Activated CD4-positive, alpha-beta T cell treated with anti-CD3 and anti-CD28 coated beads for 36 hours (primary cell): ENCODE data around the gene CHAT. TPM values are rescaled to one million over a fixed set of nuclear protein-coding genes. Genes with fewer than 3 reads are reported as not detected.

Experiments used
- ATAC-seq: fragments of 200-7000 bp; cut with Tn5 transposase; one replicate; pipeline ENCODE4 v1.10.0; 2021; ENCODE audit warnings: mild to moderate bottlenecking, moderate library complexity
- CTCF ChIA-PET: fragments of 350-600 bp; sonication (Branson Sonifier 250); formaldehyde crosslinking; loops from one replicate; lab custom pipeline; 2021; ENCODE audit warnings: antibody characterized with exemption; lab: Charles Lee
- POLR2A ChIA-PET: fragments of 350-600 bp; sonication (Branson Sonifier 250); formaldehyde crosslinking; loops from one replicate; lab custom pipeline; 2021; ENCODE audit warnings: antibody characterized with exemption, inconsistent platforms; lab: Charles Lee
- DNase-seq: peaks from one replicate; pipeline ENCODE4 v3.0.0-alpha.2; 2020
- H3K27ac Mint-ChIP-seq: one replicate; pipeline ENCODE4 v1.8.0; 2021; ENCODE audit warnings: mixed read lengths
- H3K27me3 Mint-ChIP-seq: one replicate; pipeline ENCODE4 v1.8.0; 2021; ENCODE audit warnings: mixed read lengths
- H3K36me3 Mint-ChIP-seq: one replicate; pipeline ENCODE4 v1.8.0; 2021; ENCODE audit warnings: low read depth, mixed read lengths
- H3K4me1 Mint-ChIP-seq: one replicate; pipeline ENCODE4 v1.8.0; 2021; ENCODE audit warnings: mixed read lengths
- H3K4me3 Mint-ChIP-seq: one replicate; pipeline ENCODE4 v1.8.0; 2021; ENCODE audit warnings: mild to moderate bottlenecking, moderate library complexity, mixed read lengths
- H3K9me3 Mint-ChIP-seq: one replicate; pipeline ENCODE4 v1.8.0; 2021; ENCODE audit warnings: low read depth, mixed read lengths
- intact Hi-C, 2 experiments: fragments of 100-400 bp; cut with DNase I in 1 of 2; cut with micrococcal nuclease in 1 of 2; formaldehyde crosslinking; loops; one replicate each; pipeline versions ENCODE4 v1.14.2 to v1.15.1; 2022 to 2024; cut with DNase I, micrococcal nuclease
- total RNA-seq, 2 experiments: library from RNA; stranded (reverse); gene quantifications; one replicate each; pipeline ENCODE4 v1.2.3, GENCODE V29; 2021

CHAT gene
- total RNA-seq, 2 experiments from 2014 or later = not detected

DNA sequence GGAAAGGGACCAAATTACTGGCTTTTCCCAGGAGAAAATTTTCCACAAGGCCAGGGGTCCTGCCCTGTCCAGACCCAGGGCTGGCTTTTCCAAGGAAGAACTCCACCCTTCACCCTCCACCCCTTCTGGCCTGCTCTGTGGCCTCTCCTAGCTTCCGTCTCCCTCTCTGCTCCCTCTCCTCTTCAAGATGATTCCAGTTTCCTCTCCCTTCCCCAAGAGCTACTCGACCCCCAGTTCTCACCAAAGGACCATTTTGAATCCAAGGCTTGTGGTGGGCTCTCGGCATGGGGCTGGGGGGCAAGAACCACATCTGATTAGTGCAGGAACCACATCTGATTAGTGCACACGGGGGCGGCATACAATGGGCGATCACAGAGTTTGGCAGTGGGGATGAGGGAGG is 7.7 kb downstream of the CHAT start:
- Mint-ChIP-seq H3K4me3 (no peak overlapping the region), H3K36me3 (no peaks in the 10 kb centered on the region), H3K27ac (no peak overlapping the region), H3K9me3 (no peaks in the 10 kb centered on the region), H3K4me1 (no peaks in the 10 kb centered on the region), H3K27me3 (peaks cover 32% of the 10 kb centered on the region)
- DNase-seq (no peak), ATAC-seq (no peak)
- ChIA-PET POLR2A (no interaction called here), CTCF (no interaction called here)
- intact Hi-C loops = no loop called here

- Mint-ChIP-seq H3K4me3 (no peak overlapping the region), H3K27me3 (peaks cover 23% of the 10 kb centered on the region), H3K36me3 (no peaks in the 10 kb centered on the region), H3K27ac (no peak overlapping the region), H3K4me1 (no peaks in the 10 kb centered on the region), H3K9me3 (no peaks in the 10 kb centered on the region)
- ChIA-PET POLR2A (no interaction called here), CTCF (interaction anchor here (0.6 kb wide), 1 partner anchor 23 kb away, joined by 3 read pairs; no protein-coding TSS in a partner anchor)
- intact Hi-C loops = no loop called here
- ATAC-seq (no peak), DNase-seq (no peak)
Observed at GRCh38 chr10:49622426-49623425, 8.9 kb downstream of the CHAT start.

GRCh38 chr10:49624629-49625028 is 10.8 kb downstream of the CHAT start:
- H3K27ac Mint-ChIP-seq = no peak overlapping the region
- no peak overlapping the region for H3K4me3 Mint-ChIP-seq
- H3K4me1 Mint-ChIP-seq = no peaks in the 10 kb centered on the region
- peaks cover 17% of the 10 kb centered on the region for H3K27me3 Mint-ChIP-seq
- ATAC-seq (no peak), DNase-seq (no peak)
- CTCF ChIA-PET = no interaction called here
- H3K9me3 Mint-ChIP-seq = no peaks in the 10 kb centered on the region
- H3K36me3 Mint-ChIP-seq = no peaks in the 10 kb centered on the region
- intact Hi-C loops = no loop called here
- POLR2A ChIA-PET = no interaction called here

DNA sequence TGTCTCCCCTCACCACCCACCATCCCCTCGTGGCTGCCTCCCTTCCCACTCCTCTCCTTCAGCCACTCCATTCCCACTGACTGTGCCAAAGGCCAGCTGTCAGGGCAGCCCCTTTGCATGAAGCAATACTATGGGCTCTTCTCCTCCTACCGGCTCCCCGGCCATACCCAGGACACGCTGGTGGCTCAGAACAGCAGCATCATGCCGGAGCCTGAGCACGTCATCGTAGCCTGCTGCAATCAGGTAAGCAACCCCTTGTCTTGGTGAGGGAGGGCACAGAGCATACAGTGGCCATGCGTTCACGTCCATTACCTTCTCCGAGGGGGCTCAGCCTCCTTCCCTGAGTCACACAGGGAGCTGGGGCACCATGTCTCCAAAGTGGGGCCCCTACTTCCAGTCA is 11.6 kb downstream of the CHAT start:
- Mint-ChIP-seq H3K27ac (no peak overlapping the region), H3K36me3 (no peaks in the 10 kb centered on the region), H3K4me3 (no peak overlapping the region), H3K9me3 (no peaks in the 10 kb centered on the region), H3K4me1 (no peaks in the 10 kb centered on the region), H3K27me3 (peaks cover 12% of the 10 kb centered on the region)
- DNase-seq (no peak), ATAC-seq (no peak)
- CTCF ChIA-PET = no interaction called here
- intact Hi-C loops = no loop called here
- POLR2A ChIA-PET = no interaction called here

GRCh38 chr10:49627038-49627437 is 13.2 kb downstream of the CHAT start:
- CTCF ChIA-PET = no interaction called here
- intact Hi-C loops = no loop called here
- H3K4me1 Mint-ChIP-seq = no peaks in the 10 kb centered on the region

GRCh38 chr10:49627644-49628247 is 13.9 kb downstream of the CHAT start:
- Mint-ChIP-seq H3K36me3 (no peaks in the 10 kb centered on the region), H3K27ac (no peak overlapping the region), H3K27me3 (peaks cover 8% of the 10 kb centered on the region), H3K4me1 (no peaks in the 10 kb centered on the region), H3K4me3 (no peak overlapping the region), H3K9me3 (no peaks in the 10 kb centered on the region)
- no peak for DNase-seq
- no peak for ATAC-seq
- intact Hi-C loops = no loop called here
- ChIA-PET CTCF (no interaction called here), POLR2A (no interaction called here)

More at GRCh38 chr10:49627038-49627437, 13.2 kb downstream of the CHAT start:
- H3K9me3 Mint-ChIP-seq = no peaks in the 10 kb centered on the region
- no peak for DNase-seq
- peaks cover 10% of the 10 kb centered on the region for H3K27me3 Mint-ChIP-seq
- ATAC-seq = no peak
- no peak overlapping the region for H3K27ac Mint-ChIP-seq
- H3K4me3 Mint-ChIP-seq = no peak overlapping the region
- H3K36me3 Mint-ChIP-seq = no peaks in the 10 kb centered on the region
- POLR2A ChIA-PET = no interaction called here

- no peak overlapping the region for H3K4me3 Mint-ChIP-seq
- no peaks in the 10 kb centered on the region for H3K4me1 Mint-ChIP-seq
- no peaks in the 10 kb centered on the region for H3K36me3 Mint-ChIP-seq
- ATAC-seq = no peak
- POLR2A ChIA-PET = no interaction called here
- no peak overlapping the region for H3K27ac Mint-ChIP-seq
- H3K9me3 Mint-ChIP-seq = no peaks in the 10 kb centered on the region
- DNase-seq = no peak
- peaks cover 5% of the 10 kb centered on the region for H3K27me3 Mint-ChIP-seq
- CTCF ChIA-PET = no interaction called here
- intact Hi-C loops = no loop called here
Observed at GRCh38 chr10:49628599-49628998, 14.8 kb downstream of the CHAT start.

GRCh38 chr10:49629431-49629881 is 15.6 kb downstream of the CHAT start:
- Mint-ChIP-seq H3K9me3 (no peaks in the 10 kb centered on the region), H3K27ac (no peak overlapping the region), H3K36me3 (no peaks in the 10 kb centered on the region), H3K4me1 (no peaks in the 10 kb centered on the region), H3K27me3 (peaks cover 2% of the 10 kb centered on the region), H3K4me3 (no peak overlapping the region)
- DNase-seq (no peak), ATAC-seq (no peak)
- CTCF ChIA-PET = no interaction called here
- intact Hi-C loops = no loop called here
- POLR2A ChIA-PET = no interaction called here

GRCh38 chr10:49631975-49632374 is 18.1 kb downstream of the CHAT start:
- CTCF ChIA-PET = no interaction called here
- ATAC-seq = no peak
- intact Hi-C loops = no loop called here
- H3K27me3 Mint-ChIP-seq = no peaks in the 10 kb centered on the region
- H3K4me3 Mint-ChIP-seq = no peak overlapping the region
- H3K9me3 Mint-ChIP-seq = no peaks in the 10 kb centered on the region
- no peak for DNase-seq
- no peaks in the 10 kb centered on the region for H3K36me3 Mint-ChIP-seq
- no peak overlapping the region for H3K27ac Mint-ChIP-seq
- H3K4me1 Mint-ChIP-seq = no peaks in the 10 kb centered on the region
- POLR2A ChIA-PET = no interaction called here

- H3K27me3 Mint-ChIP-seq = peaks cover 4% of the 10 kb centered on the region
- CTCF ChIA-PET = no interaction called here
- no peak overlapping the region for H3K27ac Mint-ChIP-seq
- no peak overlapping the region for H3K4me3 Mint-ChIP-seq
- H3K9me3 Mint-ChIP-seq = no peaks in the 10 kb centered on the region
- H3K36me3 Mint-ChIP-seq = no peaks in the 10 kb centered on the region
- no peak for ATAC-seq
- no peaks in the 10 kb centered on the region for H3K4me1 Mint-ChIP-seq
- DNase-seq = no peak
- intact Hi-C loops = no loop called here
- POLR2A ChIA-PET = no interaction called here
Observed at GRCh38 chr10:49632406-49633317, 18.8 kb downstream of the CHAT start.

- no peaks in the 10 kb centered on the region for H3K4me1 Mint-ChIP-seq
- H3K4me3 Mint-ChIP-seq = no peak overlapping the region
- no peaks in the 10 kb centered on the region for H3K36me3 Mint-ChIP-seq
- H3K9me3 Mint-ChIP-seq = no peaks in the 10 kb centered on the region
- intact Hi-C loops = no loop called here
- no peak for DNase-seq
- no peak overlapping the region for H3K27ac Mint-ChIP-seq
- peaks cover 4% of the 10 kb centered on the region for H3K27me3 Mint-ChIP-seq
- ATAC-seq = no peak
- ChIA-PET POLR2A (no interaction called here), CTCF (no interaction called here)
Observed at GRCh38 chr10:49633327-49634068, 19.7 kb downstream of the CHAT start.
